PC-3 (cell line): Measurements from ENCODE around the gene HDAC8.

ENCODE experiments used
- CTCF ChIP-seq: fragments of 300-600 bp; sonication (generic); conservative IDR thresholded peaks from 2 replicates; pipeline ENCODE4 v1.5.1; 2017; ENCODE audit warnings: antibody characterized with exemption, low read depth, mild to moderate bottlenecking, low read length
- EZH2 ChIP-seq: fragments of 300-600 bp; sonication (generic); IDR thresholded peaks from one replicate; pipeline ENCODE4 v1.6.1; 2017; ENCODE audit warnings: antibody characterized with exemption, mild to moderate bottlenecking, low read length; ENCODE audit not compliant: unreplicated experiment
- EZH2phosphoT487 ChIP-seq: fragments of 300-600 bp; sonication (generic); IDR thresholded peaks from 2 replicates; pipeline ENCODE4 v1.6.1; 2018; ENCODE audit warnings: mild to moderate bottlenecking, antibody characterized with exemption, low read length, borderline replicate concordance

- TF ChIP-seq CTCF, result no peak
- TF ChIP-seq EZH2phosphoT487, result no peak
- TF ChIP-seq EZH2, result no peak
Measured at GRCh38 chrX:72461766-72462165, 110.9 kb downstream of the HDAC8 start.
